HG02678 (cell line): ENCODE data around the gene MDK.

Experiments
- ATAC-seq: cut with Tn5 transposase; IDR thresholded peaks from one replicate; pipeline ENCODE4 v1.9.1; 2021; ENCODE audit warnings: mild to moderate bottlenecking, moderate library complexity; ENCODE audit not compliant: unreplicated experiment

Gene MDK, protein sequence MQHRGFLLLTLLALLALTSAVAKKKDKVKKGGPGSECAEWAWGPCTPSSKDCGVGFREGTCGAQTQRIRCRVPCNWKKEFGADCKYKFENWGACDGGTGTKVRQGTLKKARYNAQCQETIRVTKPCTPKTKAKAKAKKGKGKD

DNA sequence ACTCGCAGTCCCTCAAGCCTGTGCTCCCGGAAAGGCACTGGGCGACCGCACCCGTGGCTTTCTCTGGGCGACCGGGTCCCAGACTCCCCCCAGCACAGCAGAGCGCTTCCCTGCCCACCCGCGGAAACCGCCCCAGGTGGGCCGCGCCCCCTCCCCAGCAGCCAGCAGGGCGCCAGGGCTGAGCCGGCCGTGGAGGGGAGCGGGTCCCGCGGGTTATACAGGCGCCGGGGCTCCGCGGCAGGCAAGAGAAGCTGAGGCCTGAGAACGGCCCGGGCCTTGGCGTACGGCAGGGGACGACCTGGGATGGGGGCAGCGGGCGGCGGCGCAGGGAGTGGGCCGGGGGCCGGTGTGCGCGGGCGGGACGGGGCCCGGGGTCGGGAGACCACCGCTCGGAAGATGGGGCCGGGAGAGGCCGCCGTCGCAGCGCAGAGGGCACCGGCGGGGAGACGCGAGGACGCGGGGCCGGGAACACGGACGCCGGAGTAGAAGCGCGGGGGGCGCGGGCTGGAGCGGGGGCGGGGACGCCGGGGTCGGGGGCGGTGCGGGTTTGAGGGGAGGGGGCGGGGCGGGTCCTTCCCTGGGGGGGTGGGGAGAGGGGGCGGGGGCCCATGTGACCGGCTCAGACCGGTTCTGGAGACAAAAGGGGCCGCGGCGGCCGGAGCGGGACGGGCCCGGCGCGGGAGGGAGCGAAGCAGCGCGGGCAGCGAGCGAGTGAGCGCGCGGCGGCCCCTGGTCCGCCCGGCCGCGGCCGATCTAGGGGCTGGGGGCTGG, at the start of gene MDK:
Gene MDK, plus strand, starts transcription at position 622 of the 771 bp plus-strand sequence. CDS start 389 bp downstream, outside the sequence.
- ATAC-seq: no peak

DNA sequence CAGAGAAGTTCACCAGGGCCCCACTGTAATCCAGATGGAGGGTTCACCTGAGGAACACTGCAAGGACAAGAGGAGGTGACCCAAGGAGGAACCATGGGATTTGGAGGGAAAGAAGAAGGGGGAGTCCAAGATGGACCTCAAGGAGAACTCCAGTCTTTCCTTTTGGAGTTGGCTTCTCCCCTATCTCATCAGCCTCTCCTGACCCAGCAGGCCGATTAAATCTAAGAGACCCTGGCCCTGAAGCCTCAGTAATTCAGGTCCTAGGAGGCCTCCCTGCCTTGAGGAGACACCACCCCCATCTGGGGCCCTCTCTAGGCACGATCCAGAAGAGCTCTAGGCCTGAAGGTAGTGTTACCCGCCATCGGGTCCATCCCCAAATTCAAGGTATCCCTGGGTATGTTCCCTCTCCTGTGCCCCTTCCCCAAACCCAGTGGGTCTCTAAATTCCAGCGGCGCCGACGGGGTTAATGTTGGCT, 49.3 kb upstream of the MDK start:
- no peak for ATAC-seq

DNA sequence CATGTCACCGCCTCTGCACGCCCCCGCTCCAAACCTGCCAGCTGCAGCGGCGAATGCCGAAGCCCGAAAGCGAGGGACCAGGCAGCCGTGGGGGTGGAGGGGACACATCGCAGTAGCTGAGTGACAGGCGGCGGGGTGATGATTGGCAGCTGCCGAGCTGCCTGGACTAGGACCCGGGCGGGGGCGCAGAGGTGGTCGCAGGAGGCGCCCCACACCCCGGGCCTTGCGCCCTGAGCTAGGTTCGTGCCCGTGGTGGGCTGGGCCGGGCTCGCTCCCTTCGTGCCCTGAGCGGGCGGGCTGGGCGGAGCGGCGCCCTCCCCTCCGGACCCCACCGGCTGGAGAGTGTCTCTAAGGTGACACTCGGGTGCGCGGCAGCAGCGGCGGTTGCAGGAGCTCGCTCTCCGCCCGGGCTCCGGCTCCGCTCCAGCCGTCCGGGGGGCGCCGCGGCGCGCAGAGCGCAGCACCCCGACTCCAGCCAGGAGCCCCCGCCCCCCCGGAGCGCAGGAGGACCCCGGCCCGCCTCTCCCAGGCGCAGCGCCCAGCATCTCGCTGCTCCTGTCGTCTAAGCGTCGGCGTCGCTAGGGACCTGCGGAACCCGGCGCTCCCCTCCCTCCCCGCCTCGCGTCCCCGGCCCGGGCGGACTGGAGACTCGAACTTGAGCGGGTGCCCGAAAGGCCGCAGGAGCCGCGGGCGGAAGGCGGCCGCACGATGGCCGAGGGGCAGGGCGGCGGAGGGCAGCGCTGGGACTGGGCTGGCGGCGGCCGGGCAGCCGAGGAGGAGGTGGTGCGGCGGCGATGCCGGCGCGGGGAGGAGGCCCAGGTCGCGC, 48.7 kb upstream of the MDK start:
- ATAC-seq: no peak

DNA sequence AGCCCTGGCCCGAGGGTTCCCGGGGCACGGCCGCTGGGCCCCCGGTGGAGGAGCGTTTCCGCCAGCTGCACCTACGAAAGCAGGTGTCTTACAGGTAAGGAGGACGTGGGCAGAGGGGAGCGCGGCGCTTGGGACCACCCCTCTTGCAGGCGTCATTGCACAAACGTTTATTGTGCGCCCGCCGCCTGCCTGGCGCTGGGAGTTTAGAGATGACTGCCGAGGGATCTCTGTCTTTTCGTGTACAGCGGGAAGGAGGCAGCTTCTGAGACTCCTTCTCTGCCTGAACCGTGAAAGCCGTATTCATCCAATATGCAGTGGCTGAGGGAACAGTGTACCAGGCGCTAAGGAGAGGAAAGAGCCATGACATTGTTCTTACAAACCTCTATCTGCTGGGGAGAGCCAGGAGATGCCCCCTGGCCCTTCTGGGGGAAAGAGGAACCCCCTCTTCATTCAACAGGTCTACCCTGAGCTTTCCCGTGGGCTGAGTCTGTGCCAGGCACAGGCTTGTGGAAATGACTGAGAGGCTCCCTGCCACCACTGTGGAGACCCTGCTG, 48.0 kb upstream of the MDK start:
- ATAC-seq: no peak

DNA sequence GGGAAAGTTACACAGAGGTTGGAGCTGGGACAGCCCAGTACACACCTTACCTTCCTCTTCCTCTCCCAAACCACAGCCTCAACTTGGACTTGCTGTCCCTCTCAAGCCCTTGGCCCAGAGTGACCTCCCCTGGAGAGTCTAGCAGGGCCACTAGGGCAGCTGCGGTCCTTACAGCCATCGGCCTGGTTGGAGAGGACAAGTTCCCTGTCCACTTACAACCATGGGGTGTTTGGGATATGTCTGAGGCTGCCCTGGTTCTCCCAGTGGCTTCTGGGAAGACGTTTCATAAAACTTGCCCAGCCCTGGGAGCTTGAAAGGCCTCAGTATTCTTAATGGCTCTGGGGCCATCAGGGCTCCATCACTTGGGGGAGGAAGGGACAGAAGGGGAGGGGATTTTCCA, 47.3 kb upstream of the MDK start:
- no peak for ATAC-seq

DNA sequence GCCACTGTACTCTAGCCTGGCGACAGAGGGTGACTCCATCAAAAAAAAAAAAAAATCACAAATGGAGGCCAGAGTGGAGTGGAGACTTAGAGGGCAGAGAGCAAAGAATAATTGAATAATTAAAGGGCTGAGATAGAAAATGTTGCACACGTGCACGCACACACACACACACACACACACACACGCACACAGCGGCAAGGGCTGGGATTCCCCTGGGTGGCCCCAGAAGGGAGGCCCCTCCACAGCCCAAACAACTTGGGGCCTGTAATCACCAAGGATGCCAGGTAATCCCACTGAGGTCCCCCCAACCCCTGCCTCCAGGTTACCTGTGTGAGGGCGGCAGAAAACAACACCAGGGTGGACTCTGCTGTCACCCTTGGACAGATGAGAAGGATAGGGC, 46.2 kb upstream of the MDK start:
- no peak for ATAC-seq

DNA sequence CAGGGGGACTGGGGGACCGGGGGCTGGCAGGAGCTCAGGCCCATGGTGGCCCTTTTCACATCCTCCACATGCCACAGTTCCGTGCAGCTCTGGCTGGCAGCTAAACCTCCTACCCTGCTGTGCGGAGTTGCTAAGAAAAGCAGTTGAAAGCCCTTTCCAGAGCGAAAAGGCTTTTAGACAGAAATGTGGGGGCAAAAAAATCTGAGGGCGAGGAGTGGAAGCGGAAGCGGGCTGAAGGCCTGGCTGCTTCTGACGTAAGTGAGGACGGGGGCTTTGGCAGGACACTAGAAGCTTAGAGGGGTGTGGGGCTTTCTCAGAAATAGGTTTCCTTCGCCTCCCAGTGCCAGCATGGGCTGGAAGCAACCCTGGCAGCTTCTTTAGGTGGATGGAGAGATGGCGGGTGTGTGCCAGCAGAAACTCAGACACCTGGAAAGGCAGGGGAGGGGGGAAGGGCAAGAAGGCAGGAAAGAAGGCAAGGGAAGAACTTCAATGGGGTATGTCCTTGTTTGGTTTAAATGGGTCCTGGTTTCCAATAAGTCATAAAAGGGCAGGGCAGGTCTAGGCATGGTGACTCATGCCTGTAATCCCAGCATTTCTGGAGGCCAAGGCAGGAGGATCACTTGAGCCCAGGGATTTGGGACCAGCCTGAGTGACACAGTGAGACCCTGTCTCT, 45.4 kb upstream of the MDK start:
- no peak for ATAC-seq

DNA sequence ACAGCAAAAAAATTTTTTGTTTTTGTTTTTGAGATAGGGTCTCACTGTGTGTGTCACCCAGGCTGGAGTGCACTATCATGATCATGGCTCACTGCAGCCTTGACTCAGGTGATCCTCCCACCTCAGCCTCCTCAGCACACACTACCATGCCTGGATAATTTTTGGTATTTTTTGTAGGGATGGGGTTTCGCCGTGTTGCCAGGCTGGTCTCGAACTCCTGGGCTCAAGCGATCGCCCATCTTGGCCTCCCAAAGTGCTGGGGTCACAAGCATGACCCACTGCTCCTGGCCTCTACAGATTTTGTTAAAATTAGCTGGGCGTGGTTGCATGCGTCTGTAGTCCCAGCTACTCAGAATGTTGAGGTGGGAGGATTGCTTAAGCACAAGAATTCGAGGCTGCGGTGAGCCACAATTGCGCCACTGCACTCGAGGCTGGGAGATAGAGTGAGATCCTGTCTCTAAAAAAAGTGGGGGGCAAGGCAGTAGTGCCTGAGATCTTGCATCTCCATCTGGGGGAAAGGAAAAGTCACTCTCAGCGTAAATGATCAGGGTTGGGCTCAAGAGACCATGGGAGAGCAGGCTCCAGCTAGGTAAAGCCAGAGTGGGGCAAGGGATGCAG, 44.8 kb upstream of the MDK start:
- ATAC-seq: no peak

DNA sequence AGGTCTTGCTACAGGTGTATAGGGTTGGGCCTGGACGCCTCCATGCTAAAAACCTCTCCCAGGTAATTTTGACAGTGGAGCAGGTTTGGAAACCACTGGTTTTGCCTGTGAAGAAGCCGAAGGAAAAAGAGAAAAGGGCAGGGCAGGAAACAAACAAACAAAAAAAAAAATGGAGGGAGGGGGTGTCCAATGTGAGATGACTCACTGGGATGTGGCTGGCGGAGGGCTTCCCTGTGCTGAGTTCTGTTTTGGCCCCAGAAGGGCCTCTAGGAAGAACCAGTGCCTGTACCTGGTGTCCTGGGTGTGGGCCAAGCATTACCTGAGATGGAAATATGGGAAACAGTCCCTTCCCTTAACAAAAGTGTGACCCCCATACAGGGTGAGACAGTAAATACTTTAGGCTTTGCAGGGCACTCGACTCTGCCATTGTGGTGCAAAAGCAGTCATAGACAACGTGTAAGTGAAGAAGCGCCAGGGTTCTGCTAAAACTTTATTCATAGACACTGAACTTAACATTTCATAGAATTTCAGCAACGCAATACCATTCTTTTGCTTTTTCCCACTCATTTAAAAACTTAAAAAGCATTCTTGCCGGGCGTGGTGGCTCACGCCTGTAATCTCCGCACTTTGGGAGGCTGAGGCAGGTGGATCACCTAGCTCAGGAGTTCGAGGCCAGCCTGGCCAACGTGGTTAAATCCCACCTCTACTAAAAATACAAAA, 43.7 kb upstream of the MDK start:
- no peak for ATAC-seq

DNA sequence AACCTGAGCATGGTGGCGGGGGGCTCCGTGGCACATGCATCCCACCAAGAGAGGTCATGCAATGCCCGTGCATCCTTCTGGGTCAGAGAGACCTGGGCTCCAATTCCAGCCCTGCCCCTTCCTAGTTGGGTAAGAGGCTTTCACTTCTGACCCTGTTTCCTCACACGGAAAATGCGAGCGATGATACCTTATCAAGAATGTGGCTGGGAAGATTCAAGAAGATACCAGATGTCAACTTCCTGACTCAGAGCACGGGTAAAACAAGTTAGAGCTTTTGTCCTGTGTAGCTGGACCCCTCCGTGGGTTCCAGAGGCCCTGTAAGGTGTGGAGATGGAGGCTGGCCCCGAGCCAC, 42.9 kb upstream of the MDK start:
- ATAC-seq: no peak

DNA sequence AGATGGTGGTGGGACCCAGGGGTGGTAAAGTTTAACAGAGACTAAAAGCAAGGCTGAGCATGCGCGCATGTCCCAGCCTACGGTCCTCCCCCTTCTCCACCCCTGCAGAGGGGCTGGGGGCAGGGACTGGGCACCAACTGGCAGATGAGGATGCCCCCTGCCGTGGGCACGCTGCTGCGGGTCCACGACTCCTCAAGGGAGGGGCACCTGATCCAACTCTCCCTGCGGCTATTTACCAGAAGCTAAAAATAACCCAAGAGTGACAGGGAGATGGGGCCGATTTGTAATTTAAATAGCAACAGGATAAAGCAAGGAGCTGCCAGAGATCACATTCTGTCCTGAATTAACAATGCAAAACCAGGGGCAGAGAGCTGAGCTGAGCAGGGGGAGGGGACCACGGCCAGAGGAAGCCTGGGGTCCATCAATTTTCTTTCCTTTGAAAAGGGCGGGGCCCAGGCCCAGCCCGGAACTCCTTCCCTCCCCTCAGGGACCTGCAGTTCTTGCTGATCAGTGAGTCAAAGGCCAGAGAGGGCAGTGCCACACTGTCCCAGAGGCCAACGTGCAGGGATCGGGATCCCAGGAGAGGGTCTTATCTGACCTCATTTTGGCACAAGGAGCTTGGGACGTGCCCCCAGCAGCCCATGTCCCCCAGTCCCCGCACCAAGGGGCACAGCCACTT, 42.3 kb upstream of the MDK start:
- ATAC-seq: no peak

DNA sequence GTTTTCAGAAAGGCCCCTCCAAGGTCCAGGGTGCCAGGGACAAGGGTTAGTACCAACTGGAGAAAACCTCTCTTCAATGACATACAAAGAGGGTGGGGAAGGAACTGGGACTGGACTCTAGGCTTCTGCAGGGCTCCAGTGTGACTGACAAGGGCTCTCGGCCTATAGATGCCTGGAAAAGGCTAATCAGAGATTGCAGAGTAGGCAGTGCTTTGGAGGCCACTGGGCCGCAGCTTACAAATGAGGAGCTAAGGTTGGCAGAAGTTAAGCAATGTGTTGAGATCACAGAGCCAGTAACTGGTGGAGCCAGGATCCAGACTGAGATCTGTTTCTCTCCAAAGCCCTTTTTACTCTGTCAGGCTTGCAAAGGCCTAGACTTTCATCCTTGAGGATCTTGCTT, 41.7 kb upstream of the MDK start:
- ATAC-seq: no peak

DNA sequence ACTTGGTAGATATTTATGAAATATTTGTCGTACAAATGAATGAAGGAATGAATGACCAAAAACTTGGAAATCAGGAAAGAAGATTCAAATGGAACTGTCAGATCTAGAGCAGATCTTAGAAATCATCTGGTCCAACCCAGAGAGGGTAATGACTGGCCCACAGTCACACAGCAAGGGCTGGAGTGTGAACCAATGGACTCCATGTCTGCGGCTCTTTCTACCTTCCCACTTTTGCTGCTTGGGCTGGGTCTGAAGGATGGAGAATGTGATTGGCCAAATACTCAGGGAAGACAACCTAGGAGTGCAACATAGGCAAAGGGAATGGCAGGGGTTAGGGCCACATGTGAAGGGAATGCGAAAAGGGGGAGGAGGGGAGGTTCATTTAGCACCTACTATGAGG, 40.0 kb upstream of the MDK start:
- no peak for ATAC-seq

DNA sequence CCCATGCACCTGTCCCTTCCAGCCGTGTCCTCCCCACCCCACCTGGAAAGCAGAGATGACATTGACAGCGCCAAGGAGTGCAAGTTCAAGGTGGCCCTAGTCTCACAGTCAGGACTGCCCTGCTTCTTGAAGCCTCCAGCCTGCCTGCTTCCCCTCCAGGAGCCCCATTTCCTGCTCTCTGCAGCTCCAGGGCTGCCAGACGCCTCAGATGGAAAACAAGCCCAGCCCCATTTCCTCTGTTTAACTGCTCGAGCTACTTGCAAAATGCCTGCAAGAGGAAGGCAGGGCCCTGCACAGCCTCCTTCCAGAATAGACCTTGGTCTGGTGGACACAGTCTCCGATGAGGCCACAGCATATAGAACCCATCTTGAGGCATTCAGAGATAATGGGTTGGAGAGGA, 39.2 kb upstream of the MDK start:
- no peak for ATAC-seq

DNA sequence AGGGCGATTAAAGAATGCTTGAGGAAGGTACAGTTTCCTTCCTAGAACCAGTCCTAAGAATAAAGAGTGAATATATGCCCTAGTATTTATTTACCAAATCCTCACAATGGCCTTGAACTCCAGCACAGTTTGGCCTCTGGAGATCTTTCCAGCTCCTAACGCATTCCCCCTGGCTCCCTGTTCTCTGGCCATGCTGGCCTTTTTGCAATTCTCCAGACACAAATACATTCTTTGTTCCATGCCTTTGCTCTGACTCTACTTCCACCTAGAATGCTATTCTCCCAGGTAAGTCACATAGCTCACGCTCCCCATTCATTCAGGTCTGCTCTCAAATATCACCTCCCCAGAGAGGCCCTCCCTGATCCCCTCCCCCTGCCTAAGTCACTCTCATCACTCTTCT, 37.9 kb upstream of the MDK start:
- no peak for ATAC-seq

DNA sequence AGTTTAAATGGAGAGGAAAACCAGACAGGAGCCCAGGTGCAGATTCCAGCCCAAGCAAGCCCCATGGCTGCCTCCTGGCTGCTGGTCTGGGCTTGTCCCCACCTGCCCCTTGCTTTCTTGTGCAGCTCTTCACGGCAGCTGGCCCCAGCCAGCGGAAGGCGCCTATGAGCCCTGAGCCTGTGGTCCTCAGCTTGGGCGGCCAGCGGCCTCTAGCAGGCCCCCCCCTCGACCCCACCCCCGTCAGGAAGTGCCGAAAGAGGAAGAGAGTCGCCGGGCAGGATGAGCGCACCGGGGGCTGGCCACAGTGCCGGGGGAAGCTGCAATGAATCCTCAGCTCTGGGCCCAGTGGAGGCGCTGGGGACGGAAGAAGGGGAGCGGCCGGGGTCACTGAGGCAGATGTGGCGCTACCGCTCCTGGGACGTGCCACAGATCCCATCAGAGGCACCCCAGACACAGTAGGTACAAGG, 36.3 kb upstream of the MDK start:
- ATAC-seq: no peak

DNA sequence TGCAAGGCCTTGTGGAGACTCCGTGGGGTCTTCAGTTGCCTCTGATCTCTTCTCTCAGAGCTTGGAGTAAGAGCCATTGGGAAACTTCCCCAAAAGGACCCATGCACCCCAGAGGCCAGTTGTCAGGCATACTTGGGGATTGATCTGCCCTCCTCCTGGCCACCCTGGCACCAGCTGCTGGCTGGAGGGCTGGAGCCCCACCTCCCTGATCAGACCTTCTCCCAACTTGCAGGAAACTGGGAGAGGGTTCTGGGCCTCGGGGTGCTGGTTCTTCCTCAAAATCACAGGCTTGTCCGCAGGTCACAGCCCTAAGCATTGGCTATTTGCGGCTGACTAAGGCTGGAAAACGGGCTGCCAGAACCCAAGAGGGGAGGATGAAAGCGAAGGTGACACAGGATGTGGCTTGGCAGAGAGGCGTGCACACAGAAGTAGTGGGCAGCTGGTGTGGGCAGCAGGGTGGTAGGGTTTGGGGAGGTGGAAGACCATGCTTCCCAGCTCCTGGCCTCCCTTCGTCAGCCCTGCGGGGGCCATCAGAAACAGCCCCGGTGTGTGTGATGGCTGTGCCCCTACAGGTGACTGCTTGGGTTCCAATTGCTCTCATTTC, 35.5 kb upstream of the MDK start:
- no peak for ATAC-seq

DNA sequence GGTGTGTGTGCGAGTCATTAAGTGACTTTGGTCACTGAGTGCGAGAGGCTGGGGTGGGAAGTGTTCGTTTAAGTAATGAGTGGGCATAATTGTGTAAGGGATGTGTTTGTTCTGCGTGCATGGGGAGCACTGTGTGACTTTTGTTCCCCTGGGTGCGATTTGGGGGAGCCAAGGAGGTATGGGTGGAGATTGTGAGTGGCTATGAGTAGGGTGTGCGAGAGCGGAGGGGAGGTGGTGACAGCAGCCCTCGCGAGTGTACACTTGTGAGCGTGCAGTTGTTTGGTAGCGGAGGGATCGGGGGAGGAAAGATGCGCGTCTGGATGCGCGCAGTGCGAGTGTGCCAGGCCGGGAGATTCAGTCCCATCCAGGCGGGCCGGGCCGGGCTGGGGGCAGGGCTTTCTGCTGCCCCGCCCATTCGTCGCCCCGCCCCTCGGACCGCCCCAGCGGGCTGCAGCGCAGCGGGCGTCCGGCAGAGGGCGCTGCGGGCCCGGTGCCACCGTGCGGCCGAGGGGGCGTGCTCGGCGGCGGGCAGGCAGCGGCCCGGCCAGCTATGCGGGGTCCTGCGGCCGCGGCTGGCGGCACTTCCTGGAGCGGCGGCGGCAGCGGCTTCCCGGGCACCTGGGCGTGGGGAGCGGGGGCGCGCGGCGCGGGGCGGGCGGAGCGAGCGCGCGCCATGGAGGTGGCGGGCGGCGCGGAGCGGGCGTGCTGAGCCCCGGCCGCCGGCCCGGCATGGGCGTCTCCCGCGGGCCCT, 34.4 kb upstream of the MDK start, which contains the start of gene DGKZ:
Gene DGKZ, plus strand, starts transcription at position 578 of the 751 bp plus-strand sequence. CDS start 197 bp downstream, outside the sequence.
- ATAC-seq: peak; percentile 66
